GM23338 (cell line): ENCODE measurements around the gene TSSC4.

Experiments used
- CREB1 ChIP-seq: fragments of 250-450 bp; sonication (Bioruptor Pico); IDR thresholded peaks from 2 replicates; pipeline ENCODE4 v1.5.0; 2020; ENCODE audit warnings: low read depth, mild to moderate bottlenecking, moderate library complexity
- CTCF ChIP-seq, 2 experiments: fragments of 200-600 bp in 1 of 2; sonication (generic) in 1 of 2; conservative IDR thresholded peaks; 2 replicates each; pipeline versions ENCODE4 v1.5.1 to v1.6.1; 2016 to 2017; ENCODE audit warnings: antibody characterized with exemption in 2 of 2, low read depth in 2 of 2, mild to moderate bottlenecking in 2 of 2, moderate library complexity in 1 of 2
- ETS1 ChIP-seq: IDR thresholded peaks from 2 replicates; pipeline ENCODE4 v1.6.1; 2016; ENCODE audit warnings: antibody characterized with exemption
- EZH2 ChIP-seq: fragments of 200-600 bp; sonication (generic); IDR thresholded peaks from one replicate; pipeline ENCODE4 v1.8.0; 2017; ENCODE audit warnings: antibody characterized with exemption, mild to moderate bottlenecking, low read depth; ENCODE audit not compliant: unreplicated experiment
- EZH2phosphoT487 ChIP-seq: fragments of 200-600 bp; sonication (generic); IDR thresholded peaks from one replicate; pipeline ENCODE4 v1.8.1; 2018; ENCODE audit warnings: antibody characterized with exemption; ENCODE audit not compliant: unreplicated experiment
- JUNB ChIP-seq: IDR thresholded peaks from one replicate; pipeline ENCODE4 v1.6.1; 2016; ENCODE audit warnings: antibody characterized with exemption; ENCODE audit not compliant: unreplicated experiment
- NANOG ChIP-seq: IDR thresholded peaks from 2 replicates; pipeline ENCODE4 v1.6.1; 2016; ENCODE audit warnings: antibody characterized with exemption, borderline replicate concordance
- POLR2AphosphoS5 ChIP-seq: IDR thresholded peaks from 2 replicates; pipeline ENCODE4 v1.6.1; 2016; ENCODE audit warnings: antibody characterized with exemption, low read depth
- REST ChIP-seq: IDR thresholded peaks from one replicate; pipeline ENCODE4 v1.6.1; 2018; ENCODE audit warnings: antibody characterized with exemption; ENCODE audit not compliant: unreplicated experiment
- STAT1 ChIP-seq: IDR thresholded peaks from one replicate; pipeline ENCODE4 v1.6.1; 2016; ENCODE audit warnings: antibody characterized with exemption; ENCODE audit not compliant: unreplicated experiment
- ZNF114 ChIP-seq: fragments of 250-450 bp; sonication (Bioruptor Pico); IDR thresholded peaks from 2 replicates; pipeline ENCODE4 v1.5.0; 2020; ENCODE audit warnings: mild to moderate bottlenecking, moderate library complexity
- ZNF331 ChIP-seq: fragments of 250-450 bp; sonication (Bioruptor Pico); IDR thresholded peaks from 2 replicates; pipeline ENCODE4 v1.5.0; 2020; ENCODE audit warnings: low read depth, mild to moderate bottlenecking, moderate library complexity

- TF ChIP-seq CTCF (conservative IDR thresholded peaks at IDR 0.05; ENCODE audit: low read depth in 2 of 2) (no peak), EZH2phosphoT487 (no peak), EZH2 (no peak), REST (no peak), CREB1 (no peak), POLR2AphosphoS5 (no peak), JUNB (no peak), STAT1 (no peak), ETS1 (no peak), NANOG (no peak), ZNF114 (CRISPR knock-in tag) (no peak), ZNF331 (CRISPR knock-in tag) (no peak)
Observed at GRCh38 chr11:2425506-2425905, 25.0 kb downstream of the TSSC4 start.
